OCI-M2 (cell line): Measurements from ENCODE around the gene ANKRD12.

ENCODE experiments used
- DNase-seq: peaks from one replicate; lab custom pipeline; 2025; ENCODE audit not compliant: unreplicated experiment; lab: John Stamatoyannopoulos, UW

The ANKRD12 gene

GRCh38 chr18:9182852-9183399, 46.3 kb downstream of the ANKRD12 start:
- no peak for DNase-seq

DNA sequence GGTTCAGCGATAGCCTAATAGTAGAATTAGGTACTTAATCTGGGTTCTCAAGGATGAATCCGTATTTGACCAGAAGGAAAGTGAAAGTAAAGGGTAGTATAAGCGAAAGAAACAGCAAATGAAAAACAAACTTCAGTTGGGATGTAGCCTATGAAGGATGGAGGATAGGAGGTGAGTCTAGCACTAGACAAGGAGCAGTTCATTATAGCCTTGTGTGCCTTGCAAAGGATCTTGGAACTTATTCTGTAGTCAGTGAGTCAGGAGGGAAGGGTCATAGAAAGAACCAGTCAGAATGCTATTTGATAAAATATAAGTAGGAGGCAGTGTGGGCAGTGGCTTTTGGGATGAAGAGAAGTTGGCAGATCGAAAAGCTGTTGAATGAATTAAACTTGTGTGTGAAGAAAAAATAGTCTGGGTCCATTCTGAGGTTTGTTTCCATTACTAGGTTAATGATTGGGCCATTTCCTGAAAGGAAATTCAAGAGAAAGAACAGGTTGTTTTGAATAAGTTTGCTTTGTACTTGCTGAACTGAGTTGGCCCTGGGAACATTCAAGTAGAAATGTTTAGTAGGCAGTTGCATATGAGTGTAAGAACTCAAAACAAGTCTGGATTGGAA, 48.5 kb downstream of the ANKRD12 start:
- DNase-seq = no peak

DNA sequence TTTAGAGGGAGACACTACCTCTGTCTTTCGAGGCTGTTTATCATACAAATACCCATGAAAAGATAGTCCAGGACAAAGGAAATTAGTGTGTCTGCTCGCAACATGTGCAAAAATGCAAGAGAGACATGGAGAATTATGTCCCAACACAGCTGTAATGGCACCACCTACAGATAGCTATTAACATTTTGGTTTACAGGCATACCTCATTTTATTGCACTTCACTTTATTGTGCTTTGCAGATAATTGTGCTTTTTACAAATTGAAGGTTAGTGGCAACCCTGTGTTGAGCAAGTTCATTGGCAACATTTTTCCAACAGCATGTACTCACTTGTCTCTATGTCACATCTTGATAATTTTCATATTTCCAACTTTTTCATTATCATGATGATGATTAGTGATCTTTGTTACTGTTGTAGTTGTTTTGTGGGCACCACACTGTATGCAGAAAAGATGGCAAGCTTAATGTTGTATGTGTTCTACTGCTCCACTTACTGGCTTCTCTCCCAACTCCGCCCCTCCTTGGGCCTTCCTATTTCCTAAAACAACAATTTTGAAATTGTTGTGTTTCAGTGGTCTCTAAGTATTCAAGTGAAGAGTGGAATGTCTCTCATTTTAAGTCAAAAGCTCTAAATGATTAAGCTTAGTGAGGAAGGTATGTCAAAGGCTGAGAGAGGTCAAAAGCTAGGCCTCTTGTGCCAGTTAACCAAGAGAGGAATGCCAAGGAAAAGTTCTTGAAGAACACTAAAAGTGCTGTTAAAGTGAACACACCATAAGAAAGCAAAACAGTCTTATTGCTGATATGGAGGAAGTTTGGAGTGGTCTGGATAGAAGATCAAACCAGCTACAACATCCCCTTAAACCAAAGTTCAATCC, 52.0 kb downstream of the ANKRD12 start:
- DNase-seq = no peak

DNA sequence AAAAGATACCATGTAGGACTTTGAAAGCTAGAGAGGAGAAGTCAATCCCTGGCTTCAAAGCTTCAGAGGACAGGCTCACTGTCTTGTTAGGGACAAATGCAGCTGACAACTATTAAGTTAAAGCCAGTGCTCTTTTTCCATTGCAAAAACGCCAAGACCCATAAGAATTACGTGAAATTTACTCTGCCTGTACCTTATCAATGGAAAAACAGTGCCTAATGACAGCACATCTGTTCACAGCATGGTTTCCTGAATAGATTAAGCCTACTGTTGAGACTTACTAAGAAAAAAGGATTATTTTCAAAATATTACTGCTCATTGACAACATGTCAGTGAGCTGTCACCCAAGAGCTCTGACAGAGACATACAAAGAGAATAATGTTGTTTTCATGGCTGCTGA, 52.9 kb downstream of the ANKRD12 start:
- no peak for DNase-seq

GRCh38 chr18:9191658-9192256, 55.2 kb downstream of the ANKRD12 start:
- DNase-seq = peak; percentile 9

DNA sequence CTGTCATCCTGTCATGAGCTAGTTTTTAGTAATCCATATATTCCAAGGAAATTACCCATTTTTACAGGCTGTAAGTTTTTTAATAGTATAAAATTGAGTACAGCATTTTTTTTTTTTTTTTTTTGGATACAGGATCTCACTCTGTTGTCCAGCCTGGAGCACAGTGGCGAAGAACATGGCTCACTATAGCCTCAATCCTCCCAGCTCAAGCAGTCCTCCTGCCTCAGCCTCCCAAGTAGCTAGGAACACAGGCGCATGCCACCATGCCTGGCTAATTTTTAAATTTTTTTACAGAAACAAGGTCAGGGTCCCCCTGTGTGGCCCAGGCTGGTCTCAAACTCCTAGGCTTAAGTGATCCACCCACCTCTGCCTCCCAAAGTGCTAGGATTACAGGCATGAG, 56.5 kb downstream of the ANKRD12 start:
- no peak for DNase-seq

DNA sequence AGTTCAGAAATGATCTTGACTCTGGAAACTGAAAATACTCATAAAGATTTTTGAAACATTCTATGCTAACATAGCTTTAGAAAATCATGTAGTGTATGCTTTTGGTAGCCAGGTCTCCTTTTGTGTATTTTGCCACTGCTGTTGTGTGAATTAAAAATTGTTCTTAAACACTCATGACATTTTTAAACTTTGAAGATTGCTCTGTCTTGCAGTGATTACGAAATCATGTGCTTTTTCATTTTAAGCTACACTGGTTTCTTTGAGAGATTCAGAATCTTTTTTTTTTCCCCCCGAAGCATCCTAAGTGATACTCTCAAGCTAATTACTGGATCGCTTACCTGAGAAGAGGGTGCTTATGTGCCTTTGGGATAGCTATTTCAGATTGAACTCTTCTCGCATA, 60.0 kb downstream of the ANKRD12 start:
- no peak for DNase-seq

GRCh38 chr18:9199681-9200080, 63.1 kb downstream of the ANKRD12 start:
- DNase-seq = no peak

DNA sequence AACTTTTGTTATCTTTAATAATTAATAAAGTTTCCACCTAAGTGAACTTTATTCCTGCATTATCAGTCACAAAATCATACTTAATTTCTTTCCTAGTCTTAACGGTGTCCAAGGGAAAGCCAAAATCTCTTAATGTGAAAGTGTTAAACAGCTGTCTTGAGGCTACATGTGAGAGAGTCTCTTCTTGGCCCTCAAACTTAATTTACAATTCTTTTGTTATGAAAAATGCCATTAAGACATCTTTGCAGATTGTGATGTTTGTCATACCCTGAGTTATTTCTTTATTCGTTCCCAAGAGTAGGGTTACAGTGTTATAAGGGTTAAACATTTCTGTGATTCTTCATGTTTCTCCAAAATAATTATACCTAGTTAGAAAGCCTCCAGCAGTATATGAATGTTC, 64.6 kb downstream of the ANKRD12 start:
- no peak for DNase-seq

GRCh38 chr18:9204659-9205058, 68.1 kb downstream of the ANKRD12 start:
- DNase-seq = no peak

DNA sequence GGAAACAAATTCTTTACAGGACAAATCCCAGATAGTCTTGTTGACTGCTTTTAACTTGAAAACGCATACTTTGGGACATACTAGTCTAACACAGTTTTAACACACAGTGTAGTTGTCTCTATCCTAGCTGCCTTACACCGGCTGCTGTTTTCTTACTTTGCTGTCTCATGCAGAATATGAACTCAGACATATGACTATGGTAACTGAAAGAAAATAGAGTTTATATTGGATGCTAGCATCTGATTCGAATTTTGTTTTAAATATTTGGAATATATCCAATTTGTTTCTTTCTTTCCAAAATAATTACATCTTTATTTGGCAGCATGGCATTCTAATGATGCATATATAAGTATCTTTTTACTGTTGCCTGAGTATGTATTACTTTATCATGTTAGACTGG, 69.8 kb downstream of the ANKRD12 start:
- no peak for DNase-seq

GRCh38 chr18:9209279-9209678, 72.7 kb downstream of the ANKRD12 start:
- DNase-seq = no peak

DNA sequence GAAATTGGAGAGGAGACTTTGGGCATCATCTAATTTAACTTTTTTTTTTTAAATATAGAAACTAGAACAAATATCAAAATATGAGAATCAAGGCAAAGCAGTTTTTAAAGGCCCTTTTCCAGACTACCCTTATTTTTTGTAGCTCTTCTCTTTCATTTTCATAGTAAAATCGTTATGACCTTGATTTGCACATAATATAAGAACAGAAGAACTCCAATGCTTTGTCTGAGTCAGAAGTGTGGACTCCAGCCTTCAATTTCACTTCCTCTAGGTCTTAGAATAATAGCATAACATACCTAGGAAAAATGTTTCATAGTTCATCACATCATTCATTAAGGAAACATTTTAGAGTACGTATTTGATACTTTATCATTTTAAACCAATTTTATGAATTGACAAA, 74.4 kb downstream of the ANKRD12 start:
- DNase-seq = no peak

GRCh38 chr18:9211955-9212354, 75.4 kb downstream of the ANKRD12 start:
- no peak for DNase-seq

GRCh38 chr18:9215221-9215933, 78.8 kb downstream of the ANKRD12 start:
- no peak for DNase-seq

GRCh38 chr18:9216459-9216858, 79.9 kb downstream of the ANKRD12 start:
- DNase-seq = no peak

GRCh38 chr18:9217743-9218451, 81.3 kb downstream of the ANKRD12 start:
- DNase-seq = no peak

DNA sequence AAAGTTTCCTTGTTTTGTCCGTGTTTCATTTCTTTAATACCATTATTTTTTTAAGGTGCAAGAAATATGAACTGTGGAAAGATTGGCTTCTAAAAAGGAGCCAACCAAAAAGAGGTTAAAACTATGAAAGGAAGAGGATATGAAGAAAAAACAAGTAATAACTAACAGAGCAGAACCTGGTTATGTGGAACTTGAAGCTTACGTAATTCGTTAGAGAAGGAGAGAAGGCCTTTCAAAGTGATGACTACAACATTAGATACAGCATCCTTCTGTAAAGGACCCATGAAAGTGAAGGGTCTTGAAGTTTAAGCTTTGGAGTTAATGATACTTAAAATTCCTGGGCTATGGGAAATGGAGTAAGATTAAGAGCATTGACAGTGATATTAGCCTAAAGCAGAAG, 84.5 kb downstream of the ANKRD12 start:
- no peak for DNase-seq

GRCh38 chr18:9221661-9222060, 85.1 kb downstream of the ANKRD12 start:
- DNase-seq = no peak

GRCh38 chr18:9223356-9223755, 86.8 kb downstream of the ANKRD12 start:
- DNase-seq = no peak

GRCh38 chr18:9226463-9226862, 89.9 kb downstream of the ANKRD12 start:
- DNase-seq = no peak
